HepG2 (cell line): Measurements from ENCODE around the gene SUN1. TPM values are rescaled to one million over a fixed set of nuclear protein-coding genes. Genes with fewer than 3 reads are reported as not detected.
A peak's percentile ranks its signal among the peaks of the same experiment; 100 is the strongest.

ENCODE experiments used
- BORCS8-MEF2B ChIP-seq: sonication (generic); formaldehyde crosslinking; IDR thresholded peaks from 2 replicates; pipeline ENCODE4 v1.8.0; 2022; ENCODE audit warnings: mild to moderate bottlenecking, missing genetic modification reagents
- CEBPG ChIP-seq: IDR thresholded peaks from 2 replicates; pipeline ENCODE4 v1.6.1; 2016
- ELF3 ChIP-seq: IDR thresholded peaks from 2 replicates; pipeline ENCODE4 v1.6.1; 2016; ENCODE audit warnings: missing genetic modification reagents, missing compliant biosample characterization
- GABPB1 ChIP-seq: IDR thresholded peaks from 2 replicates; pipeline ENCODE4 v1.6.1; 2016; ENCODE audit warnings: mild to moderate bottlenecking, missing genetic modification reagents, moderate library complexity, missing compliant biosample characterization
- GMEB1 ChIP-seq: sonication (generic); formaldehyde crosslinking; IDR thresholded peaks from 2 replicates; pipeline ENCODE4 v1.5.1; 2020; ENCODE audit warnings: missing genetic modification reagents, mild to moderate bottlenecking, borderline replicate concordance
- JUN ChIP-seq: sonication (generic); formaldehyde crosslinking; IDR thresholded peaks from 2 replicates; pipeline ENCODE4 v1.4.0; 2020; ENCODE audit warnings: mild to moderate bottlenecking, missing genetic modification reagents
- KMT2A ChIP-seq: sonication (generic); formaldehyde crosslinking; IDR thresholded peaks from 2 replicates; pipeline ENCODE4 v1.4.0; 2020; ENCODE audit warnings: missing genetic modification reagents
- PLSCR1 ChIP-seq: sonication (generic); formaldehyde crosslinking; IDR thresholded peaks from 2 replicates; pipeline ENCODE4 v1.5.0; 2020; ENCODE audit warnings: missing genetic modification reagents, mild to moderate bottlenecking, borderline replicate concordance
- SP2 ChIP-seq: sonication (generic); formaldehyde crosslinking; IDR thresholded peaks from 2 replicates; pipeline ENCODE4 v1.5.1; 2020; ENCODE audit warnings: mild to moderate bottlenecking, missing genetic modification reagents
- SSRP1 ChIP-seq: IDR thresholded peaks from 2 replicates; pipeline ENCODE4 v1.6.1; 2016; ENCODE audit warnings: control low read depth
- SYNCRIP ChIP-seq: fragments of 200-400 bp; formaldehyde crosslinking; IDR thresholded peaks from 2 replicates; pipeline ENCODE4 v1.6.1; 2018; ENCODE audit warnings: mild to moderate bottlenecking, low read depth, low read length; ENCODE audit not compliant: insufficient read depth
- TSC22D2 ChIP-seq: sonication (generic); formaldehyde crosslinking; IDR thresholded peaks from 2 replicates; pipeline ENCODE4 v1.5.1; 2020; ENCODE audit warnings: missing genetic modification reagents, mild to moderate bottlenecking, borderline replicate concordance
- ZNF280B ChIP-seq: sonication (generic); formaldehyde crosslinking; IDR thresholded peaks from 2 replicates; pipeline ENCODE4 v1.5.0; 2020; ENCODE audit warnings: missing genetic modification reagents, mild to moderate bottlenecking, borderline replicate concordance
- ZNF350 ChIP-seq: sonication (generic); formaldehyde crosslinking; IDR thresholded peaks from 2 replicates; pipeline ENCODE4 v1.4.0; 2020; ENCODE audit warnings: mild to moderate bottlenecking, low read depth, missing genetic modification reagents, borderline replicate concordance
- ZNF574 ChIP-seq: sonication (generic); formaldehyde crosslinking; IDR thresholded peaks from 2 replicates; pipeline ENCODE4 v1.4.0; 2020; ENCODE audit warnings: missing genetic modification reagents
- ZNF672 ChIP-seq: sonication (generic); formaldehyde crosslinking; IDR thresholded peaks from 2 replicates; pipeline ENCODE4 v1.8.1; 2022; ENCODE audit warnings: missing genetic modification reagents
- polyA plus RNA-seq, 8 experiments: library from polyadenylated mRNA; depleted of rRNA in 3 of 8; stranded (reverse) in 7 of 8; unstranded in 1 of 8; fragments of >200 nt; fragmentation: Illumina TruSeq in 4 of 8; extraction: Trizol in 4 of 8; gene quantifications; 2 replicates each; pipeline versions ENCODE4 v1.2.1 to v1.2.3, GENCODE V29; 2011 to 2016; ENCODE audit warnings: low read depth in 4 of 8, missing spikeins in 1 of 8, mixed read lengths in 1 of 8; ENCODE audit not compliant: insufficient read depth in 1 of 8
- total RNA-seq, 5 experiments: library from RNA; depleted of rRNA; stranded (reverse); fragments of >200 nt; fragmentation: Illumina TruSeq; extraction: Trizol; gene quantifications; 2 replicates each; pipeline ENCODE4 v1.2.3, GENCODE V29; 2016; ENCODE audit warnings: low read depth in 1 of 5
- TF ChIP-seq, protein P1 (sequence below): sonication (generic); formaldehyde crosslinking; IDR thresholded peaks from 2 replicates; pipeline ENCODE4 v1.8.0; 2022; ENCODE audit warnings: missing genetic modification reagents, mild to moderate bottlenecking, moderate library complexity, borderline replicate concordance

SUN1 gene
- total and polyA plus RNA-seq, 2 of the 13 experiments (the other 11 are each of a cell fraction or from before 2014, with no cell fraction given) = 47.0 to 126 TPM

DNA sequence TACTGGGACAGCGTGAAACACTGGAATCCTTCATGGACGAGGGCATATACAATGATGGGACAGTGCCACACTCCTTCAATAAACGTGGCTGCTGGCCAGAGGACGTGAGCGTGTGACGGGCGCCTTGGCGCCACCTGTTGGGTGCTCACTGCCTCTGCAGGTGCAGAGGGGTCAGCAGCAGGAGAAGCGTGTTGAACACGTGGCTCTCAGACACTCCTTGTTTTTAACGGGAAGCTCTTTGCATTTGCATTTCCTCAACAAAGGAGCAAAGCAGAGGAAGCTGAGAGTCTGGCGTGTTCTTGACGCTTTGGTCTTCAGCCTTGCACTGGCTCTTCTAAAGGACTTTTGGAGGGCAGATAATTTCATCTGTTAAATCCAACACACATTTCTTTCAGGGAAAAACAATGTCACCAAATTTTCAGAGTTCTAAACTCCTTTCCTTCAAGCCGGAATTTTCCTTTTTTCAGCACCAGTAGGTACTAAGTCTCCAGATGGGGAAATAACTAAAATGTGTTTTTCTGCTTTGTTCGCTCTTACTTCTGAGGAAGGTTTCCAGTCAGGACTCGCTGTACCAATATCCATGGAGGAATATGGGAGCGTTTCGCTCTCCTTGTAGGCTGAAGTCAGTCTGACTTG, 41.2 kb downstream of the SUN1 start (continued):
- TF ChIP-seq ZNF280B (CRISPR knock-in tag) (peak; percentile 39; the same call in 1 of the 2 replicates), ZNF574 (CRISPR knock-in tag) (peak; percentile 82), SYNCRIP (no peak), KMT2A (CRISPR knock-in tag) (0 out of 2 replicates have a peak, but pooled peaks have one; percentile 56), ZNF350 (peak; percentile 56; the same call in 1 of the 2 replicates), GMEB1 (CRISPR knock-in tag) (peak; percentile 63; the same call in 1 of the 2 replicates), SP2 (CRISPR knock-in tag) (0 out of 2 replicates have a peak, but pooled peaks have one; percentile 43), PLSCR1 (peak; percentile 88; the same call in 1 of the 2 replicates), SSRP1 (CRISPR knock-in tag) (no peak; the same call in 1 of the 2 replicates), TSC22D2 (CRISPR knock-in tag) (peak; percentile 96), ZNF672 (no peak), ELF3 (CRISPR knock-in tag) (peak; percentile 95), CEBPG (peak; percentile 52; the same call in 1 of the 2 replicates), JUN (peak; percentile 51), BORCS8-MEF2B (peak; percentile 94), GABPB1 (CRISPR knock-in tag) (peak; percentile 75)
- TF ChIP-seq, protein P1, sequence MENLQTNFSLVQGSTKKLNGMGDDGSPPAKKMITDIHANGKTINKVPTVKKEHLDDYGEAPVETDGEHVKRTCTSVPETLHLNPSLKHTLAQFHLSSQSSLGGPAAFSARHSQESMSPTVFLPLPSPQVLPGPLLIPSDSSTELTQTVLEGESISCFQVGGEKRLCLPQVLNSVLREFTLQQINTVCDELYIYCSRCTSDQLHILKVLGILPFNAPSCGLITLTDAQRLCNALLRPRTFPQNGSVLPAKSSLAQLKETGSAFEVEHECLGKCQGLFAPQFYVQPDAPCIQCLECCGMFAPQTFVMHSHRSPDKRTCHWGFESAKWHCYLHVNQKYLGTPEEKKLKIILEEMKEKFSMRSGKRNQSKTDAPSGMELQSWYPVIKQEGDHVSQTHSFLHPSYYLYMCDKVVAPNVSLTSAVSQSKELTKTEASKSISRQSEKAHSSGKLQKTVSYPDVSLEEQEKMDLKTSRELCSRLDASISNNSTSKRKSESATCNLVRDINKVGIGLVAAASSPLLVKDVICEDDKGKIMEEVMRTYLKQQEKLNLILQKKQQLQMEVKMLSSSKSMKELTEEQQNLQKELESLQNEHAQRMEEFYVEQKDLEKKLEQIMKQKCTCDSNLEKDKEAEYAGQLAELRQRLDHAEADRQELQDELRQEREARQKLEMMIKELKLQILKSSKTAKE (CRISPR knock-in tag) = peak; percentile 15; the same call in 1 of the 2 replicates
